ENCODE measurements around the gene STRAP. TPM values are rescaled to one million over a fixed set of nuclear protein-coding genes. Genes with fewer than 3 reads are reported as not detected.
A peak's percentile ranks its signal among the peaks of the same experiment; 100 is the strongest.

The STRAP gene
- total and polyA plus RNA-seq, 2 of the 13 experiments (the other 11 are each of a cell fraction or from before 2014, with no cell fraction given): 66.9 to 118 TPM

GRCh38 chr12:15882118-15882971 lies at the start of gene STRAP (continued):
- TF ChIP-seq SKI (IDR thresholded peaks at IDR 0.05; ENCODE audit: partially characterized antibody) (peak; percentile 13), HNRNPK (IDR thresholded peaks at IDR 0.05; ENCODE audit: low read depth, low read length, poor library complexity, severe bottlenecking) (peak; percentile 94), ZNF335 (CRISPR knock-in tag; IDR thresholded peaks at IDR 0.05) (no peak), ZNF749 (CRISPR knock-in tag; IDR thresholded peaks at IDR 0.05; ENCODE audit: borderline replicate concordance) (0 out of 2 replicates have a peak, but pooled peaks have one; percentile 23), ATF3 (CRISPR knock-in tag; IDR thresholded peaks at IDR 0.05) (no peak), CHD2 (IDR thresholded peaks at IDR 0.05; ENCODE audit: low read depth, low read length) (no peak), MAFK (conservative IDR thresholded peaks at IDR 0.05 in 1 of 2, IDR thresholded peaks at IDR 0.05 in 1 of 2; ENCODE audit: low read length in 2 of 2) (no peak), ZNF652 (CRISPR knock-in tag; IDR thresholded peaks at IDR 0.05; ENCODE audit: borderline replicate concordance, low read depth) (0 out of 2 replicates have a peak, but pooled peaks have one; percentile 13), ZC3H13 (CRISPR knock-in tag; IDR thresholded peaks at IDR 0.05) (no peak), LRRFIP1 (CRISPR knock-in tag; conservative IDR thresholded peaks at IDR 0.05) (no peak), PITX1 (CRISPR knock-in tag; IDR thresholded peaks at IDR 0.05) (peak; percentile 47; the same call in 1 of the 2 replicates), SMAD1 (CRISPR knock-in tag; IDR thresholded peaks at IDR 0.05; ENCODE audit: borderline replicate concordance, low read depth) (0 out of 2 replicates have a peak, but pooled peaks have one; percentile 11), MXI1 (IDR thresholded peaks at IDR 0.05; ENCODE audit: borderline replicate concordance, low read depth, low read length) (peak; percentile 61; the same call in 1 of the 3 replicates)
- TF ChIP-seq, protein P1, sequence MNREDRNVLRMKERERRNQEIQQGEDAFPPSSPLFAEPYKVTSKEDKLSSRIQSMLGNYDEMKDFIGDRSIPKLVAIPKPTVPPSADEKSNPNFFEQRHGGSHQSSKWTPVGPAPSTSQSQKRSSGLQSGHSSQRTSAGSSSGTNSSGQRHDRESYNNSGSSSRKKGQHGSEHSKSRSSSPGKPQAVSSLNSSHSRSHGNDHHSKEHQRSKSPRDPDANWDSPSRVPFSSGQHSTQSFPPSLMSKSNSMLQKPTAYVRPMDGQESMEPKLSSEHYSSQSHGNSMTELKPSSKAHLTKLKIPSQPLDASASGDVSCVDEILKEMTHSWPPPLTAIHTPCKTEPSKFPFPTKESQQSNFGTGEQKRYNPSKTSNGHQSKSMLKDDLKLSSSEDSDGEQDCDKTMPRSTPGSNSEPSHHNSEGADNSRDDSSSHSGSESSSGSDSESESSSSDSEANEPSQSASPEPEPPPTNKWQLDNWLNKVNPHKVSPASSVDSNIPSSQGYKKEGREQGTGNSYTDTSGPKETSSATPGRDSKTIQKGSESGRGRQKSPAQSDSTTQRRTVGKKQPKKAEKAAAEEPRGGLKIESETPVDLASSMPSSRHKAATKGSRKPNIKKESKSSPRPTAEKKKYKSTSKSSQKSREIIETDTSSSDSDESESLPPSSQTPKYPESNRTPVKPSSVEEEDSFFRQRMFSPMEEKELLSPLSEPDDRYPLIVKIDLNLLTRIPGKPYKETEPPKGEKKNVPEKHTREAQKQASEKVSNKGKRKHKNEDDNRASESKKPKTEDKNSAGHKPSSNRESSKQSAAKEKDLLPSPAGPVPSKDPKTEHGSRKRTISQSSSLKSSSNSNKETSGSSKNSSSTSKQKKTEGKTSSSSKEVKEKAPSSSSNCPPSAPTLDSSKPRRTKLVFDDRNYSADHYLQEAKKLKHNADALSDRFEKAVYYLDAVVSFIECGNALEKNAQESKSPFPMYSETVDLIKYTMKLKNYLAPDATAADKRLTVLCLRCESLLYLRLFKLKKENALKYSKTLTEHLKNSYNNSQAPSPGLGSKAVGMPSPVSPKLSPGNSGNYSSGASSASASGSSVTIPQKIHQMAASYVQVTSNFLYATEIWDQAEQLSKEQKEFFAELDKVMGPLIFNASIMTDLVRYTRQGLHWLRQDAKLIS (CRISPR knock-in tag; IDR thresholded peaks at IDR 0.05): no peak
- TF ChIP-seq, protein P2, sequence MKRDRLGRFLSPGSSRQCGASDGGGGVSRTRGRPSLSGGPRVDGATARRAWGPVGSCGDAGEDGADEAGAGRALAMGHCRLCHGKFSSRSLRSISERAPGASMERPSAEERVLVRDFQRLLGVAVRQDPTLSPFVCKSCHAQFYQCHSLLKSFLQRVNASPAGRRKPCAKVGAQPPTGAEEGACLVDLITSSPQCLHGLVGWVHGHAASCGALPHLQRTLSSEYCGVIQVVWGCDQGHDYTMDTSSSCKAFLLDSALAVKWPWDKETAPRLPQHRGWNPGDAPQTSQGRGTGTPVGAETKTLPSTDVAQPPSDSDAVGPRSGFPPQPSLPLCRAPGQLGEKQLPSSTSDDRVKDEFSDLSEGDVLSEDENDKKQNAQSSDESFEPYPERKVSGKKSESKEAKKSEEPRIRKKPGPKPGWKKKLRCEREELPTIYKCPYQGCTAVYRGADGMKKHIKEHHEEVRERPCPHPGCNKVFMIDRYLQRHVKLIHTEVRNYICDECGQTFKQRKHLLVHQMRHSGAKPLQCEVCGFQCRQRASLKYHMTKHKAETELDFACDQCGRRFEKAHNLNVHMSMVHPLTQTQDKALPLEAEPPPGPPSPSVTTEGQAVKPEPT (CRISPR knock-in tag; IDR thresholded peaks at IDR 0.05; ENCODE audit: low read depth): peak; percentile 53; the same call in 1 of the 2 replicates

Data from HepG2 (cell line).